ENCODE measurements around the gene NR2E1.

DNA sequence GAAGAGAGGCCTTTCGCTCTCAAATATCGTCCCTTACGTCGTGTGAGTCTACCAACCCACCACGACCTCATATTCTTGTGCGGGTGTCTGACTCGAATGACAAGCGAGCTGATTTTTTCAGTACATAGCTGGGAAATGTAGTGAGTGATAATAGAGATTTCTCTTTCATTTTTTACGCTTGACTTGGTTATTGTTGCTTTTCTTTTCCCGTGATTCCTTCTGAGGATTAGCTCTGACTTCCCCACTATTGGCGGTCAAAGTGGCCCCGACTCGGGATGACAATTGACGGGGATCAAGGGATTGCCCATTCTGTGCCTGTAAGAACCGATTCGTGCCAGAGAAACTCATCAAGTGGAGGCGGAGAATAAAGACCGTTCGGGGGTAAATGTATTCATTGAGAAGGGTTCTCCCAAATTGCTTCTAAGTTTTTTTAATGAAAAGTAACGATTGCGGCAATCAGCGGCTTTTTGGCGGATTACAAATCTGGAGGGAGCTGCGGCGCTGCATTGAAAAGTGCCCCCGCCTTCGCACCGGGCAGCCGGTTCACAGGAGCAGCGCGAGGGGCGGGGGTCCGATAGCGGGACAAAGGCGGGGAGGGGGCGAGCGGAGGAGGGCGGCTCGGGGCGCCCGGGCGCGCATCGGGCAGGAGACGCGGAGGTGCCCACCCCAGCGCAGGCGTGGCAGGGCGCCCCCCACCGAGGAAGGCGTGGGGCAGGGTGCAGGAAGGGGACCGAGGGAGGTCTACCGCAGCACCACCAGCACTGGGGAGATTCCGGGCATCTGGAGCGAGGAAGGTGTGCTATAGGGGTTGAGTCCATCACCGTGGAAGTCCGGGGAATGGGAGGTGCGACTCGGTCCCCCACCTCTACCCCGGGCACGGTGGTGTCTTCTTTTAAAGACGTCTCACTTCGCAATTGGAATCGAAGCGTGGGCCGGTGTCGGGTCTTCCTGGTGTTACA, 46.7 kb upstream of the NR2E1 start:
- TF ChIP-seq TAF1 (IDR thresholded peaks at IDR 0.05; ENCODE audit: low read depth, low read length) (no peak), POLR2AphosphoS5 (IDR thresholded peaks at IDR 0.05; ENCODE audit: low read depth, low read length) (no peak), POLR2A (IDR thresholded peaks at IDR 0.05; ENCODE audit: low read depth, low read length) (no peak)

All from GM12891 (cell line).